Smooth muscle cell of the brain vasculature (primary cell): ENCODE measurements around the gene ABHD2.

ENCODE experiments used
- DNase-seq: peaks from one replicate; pipeline ENCODE4 v3.0.0-alpha.2; 2012; ENCODE audit warnings: low read depth, low spot score

Gene ABHD2

GRCh38 chr15:89167267-89168176 lies 79.3 kb downstream of the ABHD2 start:
- DNase-seq = no peak

DNA sequence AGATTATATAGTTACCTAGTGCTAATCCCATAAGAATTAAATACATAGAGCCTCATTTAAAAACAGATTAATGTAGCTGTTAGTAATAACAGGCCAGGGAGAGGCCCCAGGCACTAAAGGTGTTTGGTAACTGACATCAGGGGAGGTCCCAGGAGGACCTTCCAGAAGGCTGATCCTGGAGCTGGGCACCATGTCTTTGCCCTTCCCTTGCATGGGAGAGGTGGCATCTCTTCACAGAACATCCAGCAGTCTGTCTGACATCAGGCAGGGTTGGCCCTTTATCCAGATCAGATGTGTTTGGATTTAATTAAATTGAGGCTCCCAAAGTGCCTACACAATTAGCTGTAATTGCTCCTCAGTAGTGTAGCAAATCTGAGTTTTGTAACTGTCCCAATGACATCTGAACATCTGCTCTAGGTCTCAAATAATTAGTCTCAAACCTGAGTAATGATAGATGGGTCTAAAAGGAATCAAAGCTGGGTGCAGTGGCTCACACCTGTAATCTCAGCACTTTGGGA lies 80.1 kb downstream of the ABHD2 start:
- DNase-seq = no peak

- no peak for DNase-seq
Measured at GRCh38 chr15:89170364-89170763, 82.1 kb downstream of the ABHD2 start.

DNA sequence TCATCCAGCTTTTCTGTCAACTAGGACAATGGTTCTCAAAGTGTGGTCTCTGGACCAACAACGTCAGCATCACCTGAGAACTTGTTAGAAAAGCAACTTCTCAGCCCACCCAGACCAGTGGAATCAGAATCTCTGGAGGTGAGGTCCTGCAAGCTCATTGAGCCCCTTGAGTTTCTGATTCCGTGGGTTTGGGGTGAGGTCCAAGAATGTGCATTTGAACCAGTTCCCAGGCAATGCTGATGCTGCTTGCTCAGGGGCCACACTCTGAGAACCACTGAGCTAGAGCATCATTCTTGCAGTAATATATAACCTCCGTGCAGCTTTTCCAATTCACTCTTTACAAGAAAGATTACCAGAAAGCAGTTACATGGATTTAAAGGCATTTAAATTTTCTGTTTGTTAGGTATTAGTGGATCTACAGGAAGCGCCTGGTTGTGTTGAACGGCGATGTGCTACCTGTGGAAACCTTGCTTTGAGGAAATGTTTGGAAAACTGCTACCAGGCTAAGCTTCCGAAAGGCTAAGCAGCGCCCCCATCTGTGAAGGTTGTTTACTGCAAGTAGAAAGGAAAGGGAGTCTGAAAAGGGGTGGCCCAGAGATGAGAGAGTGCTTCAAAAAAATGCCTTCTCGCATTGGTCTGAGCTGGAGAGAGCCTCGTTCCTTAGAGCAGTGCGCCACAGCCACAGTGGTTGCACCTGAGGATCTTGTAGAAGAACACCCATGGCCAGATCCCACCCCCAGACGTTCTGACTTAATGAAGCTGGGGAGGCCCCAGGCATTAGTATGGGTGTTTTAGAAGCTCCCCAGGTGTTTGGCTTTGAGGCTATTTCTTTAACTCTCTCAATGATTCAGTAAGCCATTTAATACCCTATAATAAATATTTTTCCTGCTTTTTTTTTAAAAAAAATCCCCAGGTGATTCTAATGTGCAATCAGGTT lies 83.1 kb downstream of the ABHD2 start:
- DNase-seq = no peak

GRCh38 chr15:89172921-89173320 lies 84.7 kb downstream of the ABHD2 start:
- no peak for DNase-seq

GRCh38 chr15:89174476-89174875 lies 86.2 kb downstream of the ABHD2 start:
- no peak for DNase-seq

DNA sequence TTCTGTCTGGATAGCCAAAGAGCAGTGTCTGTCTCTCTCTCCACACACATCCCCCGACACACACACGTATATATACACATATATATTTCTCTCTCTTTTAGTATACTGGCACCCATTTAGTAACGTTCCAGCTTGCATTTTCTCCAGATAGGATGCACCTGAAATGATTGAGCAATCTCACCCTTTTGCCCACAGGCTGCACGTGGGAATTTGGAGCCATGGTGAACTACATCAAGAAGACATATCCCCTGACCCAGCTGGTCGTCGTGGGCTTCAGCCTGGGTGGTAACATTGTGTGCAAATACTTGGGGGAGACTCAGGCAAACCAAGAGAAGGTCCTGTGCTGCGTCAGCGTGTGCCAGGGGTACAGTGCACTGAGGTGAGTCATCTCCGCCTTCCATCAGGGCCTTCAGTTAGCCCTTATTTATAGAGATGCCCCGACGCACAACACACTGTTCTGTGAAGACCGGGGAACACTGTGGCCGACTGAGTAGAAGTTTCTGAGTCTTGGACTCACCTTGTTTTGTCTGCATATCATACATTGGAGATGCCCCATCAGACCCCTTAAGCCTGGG lies 87.4 kb downstream of the ABHD2 start:
- DNase-seq = no peak

DNA sequence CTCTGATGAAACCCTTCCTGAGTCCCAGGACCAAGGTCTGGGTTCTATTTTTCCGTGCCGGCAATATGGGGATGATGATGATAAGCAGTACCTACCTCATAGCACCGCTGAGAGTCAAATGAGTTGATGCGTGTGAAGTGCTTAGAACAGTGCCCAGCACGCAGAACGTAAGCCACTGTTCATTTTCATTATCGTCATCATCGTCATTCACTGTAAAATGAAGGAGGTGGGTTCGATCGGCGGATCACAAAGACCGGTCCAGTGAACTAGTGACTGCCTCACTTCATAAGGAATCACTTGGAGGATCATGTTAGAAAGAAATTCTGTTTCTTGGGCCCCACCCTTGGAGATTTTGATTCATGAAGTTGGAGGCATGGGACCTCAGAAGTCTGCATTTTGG lies 88.9 kb downstream of the ABHD2 start:
- DNase-seq = no peak

DNA sequence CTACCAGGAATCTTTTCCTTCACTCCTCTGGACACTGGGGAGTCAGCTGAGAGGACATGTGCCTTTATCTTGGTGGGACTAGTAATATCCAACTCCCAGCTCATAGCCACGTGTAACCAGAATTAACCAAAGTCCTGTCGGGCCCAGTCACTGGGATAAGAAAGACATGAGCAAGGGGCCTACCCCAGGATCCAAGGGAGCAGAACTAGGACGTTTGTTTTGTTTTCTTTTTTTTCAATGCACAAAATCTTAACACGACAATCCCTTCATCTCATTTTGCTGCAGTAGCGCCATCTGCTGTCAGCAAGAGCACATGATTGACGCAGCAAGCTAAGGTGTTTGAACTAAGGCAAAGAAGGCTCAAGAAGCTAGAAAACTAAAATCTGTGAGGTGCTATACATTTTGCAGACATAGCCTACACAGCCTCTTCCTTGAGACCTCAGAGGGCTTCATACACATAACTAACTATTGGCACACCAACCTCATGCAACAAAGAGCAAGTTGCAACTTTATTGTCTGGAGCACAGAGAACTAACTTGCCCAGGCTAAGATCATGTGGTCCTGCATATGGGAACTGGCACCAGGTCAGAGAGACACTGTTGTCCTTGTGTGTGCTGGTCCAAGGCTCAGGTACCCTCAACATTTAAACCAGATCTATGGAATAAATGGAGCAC lies 89.5 kb downstream of the ABHD2 start:
- DNase-seq = peak; percentile 72

- DNase-seq = no peak
Measured at GRCh38 chr15:89178307-89178977, 90.2 kb downstream of the ABHD2 start.

DNA sequence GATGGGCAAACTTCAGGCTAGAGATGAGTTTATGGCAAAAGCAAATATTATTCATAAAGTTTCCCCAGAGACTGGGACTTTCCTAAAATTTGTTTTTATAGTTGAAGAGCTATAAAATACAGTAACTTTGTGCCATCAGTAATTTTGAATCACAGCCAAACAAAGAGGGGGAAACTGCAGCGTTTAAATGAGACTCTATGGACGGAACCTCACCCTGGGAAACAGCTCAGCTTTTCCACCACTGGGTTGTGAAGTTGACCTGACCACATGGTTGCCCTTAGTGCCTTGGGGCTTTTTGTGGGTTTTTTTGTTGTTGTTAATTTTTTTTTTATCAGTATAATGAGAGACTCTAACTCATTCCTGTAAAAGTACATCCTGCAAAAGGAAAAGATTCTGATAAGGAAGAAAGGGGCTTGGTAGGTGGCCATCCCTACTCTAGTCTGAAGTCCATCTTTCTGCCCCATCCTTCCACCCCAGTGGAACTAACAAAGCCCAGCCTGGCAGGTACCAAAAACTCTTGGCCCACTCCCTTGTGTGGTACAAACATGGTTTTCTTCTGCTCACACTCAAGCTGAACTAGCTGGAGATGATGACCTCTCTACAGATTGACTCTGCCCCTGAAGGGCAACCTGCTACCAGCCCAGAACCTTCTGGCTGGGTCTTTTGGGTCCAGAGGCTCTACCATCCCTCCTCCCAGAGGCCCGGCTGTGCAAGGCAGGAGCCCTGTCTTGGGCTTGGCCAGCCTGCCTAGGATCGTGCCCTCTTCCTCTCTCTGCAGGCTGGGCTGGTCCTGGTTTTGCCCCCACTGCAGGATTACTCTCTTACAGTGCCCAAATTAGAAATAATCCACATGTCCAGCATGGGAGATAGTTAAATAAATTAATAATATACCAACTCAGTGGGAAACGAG lies 92.0 kb downstream of the ABHD2 start:
- no peak for DNase-seq

GRCh38 chr15:89184357-89184756 lies 96.1 kb downstream of the ABHD2 start:
- no peak for DNase-seq

DNA sequence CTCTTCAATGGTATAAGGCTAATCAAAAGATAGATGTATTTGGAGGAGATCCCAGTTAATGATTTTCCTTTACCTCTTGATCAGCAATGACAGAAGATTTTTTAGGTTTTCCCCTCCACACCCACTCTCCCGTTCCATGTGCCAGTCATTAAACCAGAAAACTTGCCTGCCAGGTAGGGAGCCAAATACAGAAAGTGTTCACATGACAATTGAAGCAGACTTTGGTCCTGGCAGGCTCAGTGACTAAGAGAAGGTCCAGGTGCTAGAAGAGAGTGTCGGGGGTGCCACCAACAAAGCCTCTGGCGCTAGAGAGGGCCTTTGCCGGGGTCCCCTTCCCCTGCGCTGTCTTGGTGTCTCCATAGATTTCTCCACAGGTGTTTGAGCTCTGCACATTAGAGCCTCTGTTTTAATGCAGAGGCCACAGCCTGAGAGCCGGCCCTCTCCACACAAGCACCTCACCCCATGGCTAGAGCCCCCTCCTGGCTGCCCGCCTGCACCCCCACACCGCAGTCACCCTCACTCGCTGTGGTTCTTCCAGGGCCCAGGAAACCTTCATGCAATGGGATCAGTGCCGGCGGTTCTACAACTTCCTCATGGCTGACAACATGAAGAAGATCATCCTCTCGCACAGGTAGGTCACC lies 96.8 kb downstream of the ABHD2 start:
- DNase-seq = no peak

DNA sequence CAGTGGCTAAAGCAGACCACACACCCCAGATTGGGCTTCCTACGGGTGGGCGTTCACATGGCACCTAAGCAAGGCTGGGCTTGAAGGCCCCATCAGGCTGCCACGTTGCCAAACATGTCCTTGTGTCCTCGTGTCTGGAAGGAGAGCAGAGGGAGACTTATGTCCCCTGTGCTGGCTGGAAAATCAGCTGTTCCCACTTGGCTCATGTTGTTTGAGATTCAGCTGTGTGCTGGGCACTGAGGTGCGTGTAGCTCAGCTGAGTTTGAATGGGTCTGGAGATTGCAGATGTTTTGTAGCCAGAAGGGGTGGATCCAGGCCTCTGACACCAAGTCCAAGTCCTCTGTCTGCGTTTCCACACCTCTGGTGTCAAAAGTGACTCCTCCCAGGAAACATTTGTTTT lies 98.5 kb downstream of the ABHD2 start:
- no peak for DNase-seq

DNA sequence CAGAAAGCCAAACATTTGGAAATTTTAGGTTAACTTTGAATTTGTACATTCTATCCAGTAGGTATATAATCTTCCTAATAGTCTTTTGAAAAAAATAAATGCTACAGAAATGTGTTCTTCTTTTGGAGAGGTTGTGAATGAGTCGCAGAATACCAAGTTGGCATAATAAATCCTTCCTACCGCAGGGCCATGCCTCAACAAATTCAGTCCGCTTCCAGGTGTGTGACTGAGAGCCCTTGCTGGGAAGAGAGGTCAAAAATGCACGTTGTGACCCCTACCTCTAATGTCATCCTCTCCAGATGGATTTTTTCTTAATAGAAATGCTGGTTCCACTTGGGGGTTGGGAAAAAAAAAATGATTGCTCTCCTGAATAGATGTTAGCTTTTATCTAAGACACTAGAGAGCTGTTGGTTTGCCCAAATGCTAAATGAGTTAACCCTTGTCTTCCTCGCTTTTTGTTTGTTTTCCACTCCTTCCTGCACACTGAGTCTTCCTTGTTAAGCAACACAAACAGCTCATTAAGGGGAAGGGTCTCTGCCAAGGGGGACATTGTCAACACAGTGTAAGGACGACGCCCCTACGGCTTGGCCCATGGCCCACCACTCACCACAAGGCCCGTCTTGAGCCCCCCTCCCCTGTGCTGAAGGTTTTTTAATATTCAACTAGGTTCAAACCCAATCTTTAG lies 99.2 kb downstream of the ABHD2 start:
- no peak for DNase-seq

- no peak for DNase-seq
Measured at GRCh38 chr15:89187986-89188514, 99.8 kb downstream of the ABHD2 start.

- DNase-seq = no peak
Measured at GRCh38 chr15:89192136-89192535, 103.9 kb downstream of the ABHD2 start.

GRCh38 chr15:89192766-89193165 lies 104.5 kb downstream of the ABHD2 start:
- no peak for DNase-seq
